Heart right ventricle (tissue), 16 donors: Measurements from ENCODE around the gene NT5DC3. TPM values are rescaled to one million over a fixed set of nuclear protein-coding genes. Genes with fewer than 3 reads are reported as not detected.

Source experiments
- ATAC-seq, 8 donors: fragments of 200-7000 bp; cut with Tn5 transposase; one replicate each; pipeline ENCODE4 v1.9.1; 2020; ENCODE audit warnings: mild to moderate bottlenecking in 8 of 8, moderate library complexity in 8 of 8, moderate number of reproducible peaks in 1 of 8
- DNase-seq, 2 donors: peaks; one replicate each; pipeline ENCODE4 v3.0.0-alpha.2; 2020
- H3K27ac ChIP-seq, 10 donors: fragments of 200-600 bp; sonication (generic) in 2 of 10; one replicate each; pipeline versions ENCODE4 v1.5.0 to v1.8.0; 2020 to 2022; ENCODE audit warnings: mild to moderate bottlenecking in 3 of 10
- H3K27me3 ChIP-seq, 7 donors: fragments of 200-600 bp; one replicate each; pipeline ENCODE4 v1.8.0; 2021 to 2022; ENCODE audit warnings: mild to moderate bottlenecking in 2 of 7
- H3K36me3 ChIP-seq, 9 donors: fragments of 200-600 bp; sonication (generic) in 1 of 9; one replicate each; pipeline versions ENCODE4 v1.5.0 to v1.8.0; 2020 to 2022; ENCODE audit warnings: mild to moderate bottlenecking in 2 of 9
- H3K4me1 ChIP-seq, 9 donors: fragments of 200-600 bp; sonication (generic) in 1 of 9; one replicate each; pipeline versions ENCODE4 v1.5.0 to v1.8.0; 2020 to 2022; ENCODE audit warnings: mild to moderate bottlenecking in 4 of 9
- H3K4me3 ChIP-seq, 10 donors: fragments of 200-600 bp; sonication (generic) in 2 of 10; one replicate each; pipeline versions ENCODE4 v1.5.0 to v1.8.0; 2020 to 2022; ENCODE audit warnings: mild to moderate bottlenecking in 7 of 10, moderate library complexity in 2 of 10
- H3K9me3 ChIP-seq, 11 donors: fragments of 200-600 bp in 10 of 11; sonication (generic) in 2 of 11; one replicate each; pipeline versions ENCODE4 v1.5.0 to v1.8.0; 2013 to 2022; ENCODE audit warnings: mild to moderate bottlenecking in 2 of 11, control low read depth in 1 of 11, moderate library complexity in 1 of 11
- WGBS, 2 donors: extraction: QIAGEN DNeasy Blood & Tissue Kit; methylation state at CpG; one replicate each; pipeline ENCODE4 v1.1.7; 2013; ENCODE audit warnings: inconsistent platforms in 1 of 2; 5-methylcytosine and 5-hydroxymethylcytosine counted together
- intact Hi-C, 10 donors: fragments of 100-400 bp; cut with DNase I; formaldehyde crosslinking; loops; one replicate each; pipeline versions ENCODE4 v1.11.1 to v1.14.2; 2022
- polyA plus RNA-seq, 2 donors: library from polyadenylated mRNA; stranded (reverse); fragments of 200-250 nt; gene quantifications; one replicate each; pipeline ENCODE4 v1.2.3, GENCODE V29; 2013
- total RNA-seq, 10 donors: library from RNA; stranded (reverse); fragmentation: NEBNext Ultra II Directional in 3 of 10; extraction: Animal tissue kit (Norgen Biotek cat#: 25700) in 3 of 10; gene quantifications; one replicate each; pipeline versions ENCODE4 v1.2.1 to v1.2.4, GENCODE V29; 2021 to 2023
- TF ChIP-seq, protein P1 (sequence below), 9 donors: fragments of 200-600 bp; sonication (generic) in 2 of 9; IDR thresholded peaks; one replicate each; pipeline versions ENCODE4 v1.5.0 to v1.8.0; 2021 to 2022; ENCODE audit warnings: antibody characterized with exemption in 9 of 9, mild to moderate bottlenecking in 5 of 9, moderate library complexity in 1 of 9
- donor health status: Arrhythmogenic right ventricular cardiomyopathy.
- donor health status: ischemic (EF 13 %, LVEDD 7.1; RV severe dilation, severe dysfunction).
- donor health status: healthy with polysubstance abuse.
- donor health status: DM: no; HTN: yes; CAD: no.
- donor health status: DM: no; HTN: no; CAD: no.
- donor health status: ischemic (EF 25% LVEDD 6.9; RV normal size, moderate dysfunction).
- donor health status: ischemic (EF 25% LVEDD 5.7; RV mildly dilated, moderate dysfunction).
- donor health status: healthy.
- donor health status: DM: yes; HTN: yes; CAD: no.
- donor health status: Ischemic cardiomyopathy.
- donor health status: ischemic (EF 35%, LVEDD 5.7; RV mildly dilated, moderate dysfunction).
- donor health status: nonischemic (EF 11% LVEDD 7.7; RV severe dilation, severe dysfunction).
- donor health status: DM: yes; HTN: yes; CAD: no.
- donor health status: PGD.
- donor health status: ischemic (EF 29% LVEDD 5.4; RV normal size, mild dysfunction).
- donor health status: nonischemic (EF 23%, LVEDD 6.1; RV moderate dilation, normal function).

Gene NT5DC3
- total and polyA plus RNA-seq, 12 donors = 1.0 to 4.9 (median 3.4) TPM

DNA sequence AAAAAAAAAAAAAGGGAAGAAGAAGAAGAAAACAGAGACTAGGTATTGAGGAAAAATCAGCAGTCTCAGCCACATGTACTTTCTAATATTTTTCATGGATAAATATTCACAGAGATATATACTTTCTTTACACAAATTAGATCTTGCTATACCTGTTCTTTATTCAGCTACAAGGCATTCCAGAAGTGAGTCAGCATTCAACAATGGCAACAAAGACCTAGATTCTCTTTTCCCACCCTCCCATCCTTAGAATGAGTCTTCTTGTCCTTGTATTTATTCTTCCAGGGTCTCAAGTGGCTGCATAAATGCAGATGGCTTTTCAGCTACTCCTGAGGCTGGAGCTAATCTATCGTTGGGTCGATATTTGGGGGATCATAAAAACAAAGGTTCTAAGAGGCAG, 93.0 kb downstream of the NT5DC3 start:
- WGBS, 2 donors = 89 to 98% methylated on average over 2 of the region's 2 CpGs
- DNase-seq (no peak), ATAC-seq (no peak)
- H3K36me3 ChIP-seq = no peaks in the 10 kb centered on the region
- H3K27ac ChIP-seq = no peak overlapping the region
- H3K9me3 ChIP-seq = no peaks in the 10 kb centered on the region
- H3K4me3 ChIP-seq = no peak overlapping the region
- intact Hi-C loops = loop anchor here in 1 of 10 donors (10.0 kb wide), 1 partner anchor 123 kb away; no protein-coding TSS in a partner anchor
- H3K4me1 ChIP-seq = peaks cover 0 to under 1% (median 0%) of the 10 kb centered on the region in 9 donors
- TF ChIP-seq, protein P1, sequence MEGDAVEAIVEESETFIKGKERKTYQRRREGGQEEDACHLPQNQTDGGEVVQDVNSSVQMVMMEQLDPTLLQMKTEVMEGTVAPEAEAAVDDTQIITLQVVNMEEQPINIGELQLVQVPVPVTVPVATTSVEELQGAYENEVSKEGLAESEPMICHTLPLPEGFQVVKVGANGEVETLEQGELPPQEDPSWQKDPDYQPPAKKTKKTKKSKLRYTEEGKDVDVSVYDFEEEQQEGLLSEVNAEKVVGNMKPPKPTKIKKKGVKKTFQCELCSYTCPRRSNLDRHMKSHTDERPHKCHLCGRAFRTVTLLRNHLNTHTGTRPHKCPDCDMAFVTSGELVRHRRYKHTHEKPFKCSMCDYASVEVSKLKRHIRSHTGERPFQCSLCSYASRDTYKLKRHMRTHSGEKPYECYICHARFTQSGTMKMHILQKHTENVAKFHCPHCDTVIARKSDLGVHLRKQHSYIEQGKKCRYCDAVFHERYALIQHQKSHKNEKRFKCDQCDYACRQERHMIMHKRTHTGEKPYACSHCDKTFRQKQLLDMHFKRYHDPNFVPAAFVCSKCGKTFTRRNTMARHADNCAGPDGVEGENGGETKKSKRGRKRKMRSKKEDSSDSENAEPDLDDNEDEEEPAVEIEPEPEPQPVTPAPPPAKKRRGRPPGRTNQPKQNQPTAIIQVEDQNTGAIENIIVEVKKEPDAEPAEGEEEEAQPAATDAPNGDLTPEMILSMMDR (IDR thresholded peaks at IDR 0.05) = no peak
- peaks cover 0 to 3% (median 0%) of the 10 kb centered on the region in 7 donors for H3K27me3 ChIP-seq

- peak in 1 of 8 donors; percentile 46 for ATAC-seq
- H3K36me3 ChIP-seq = no peaks in the 10 kb centered on the region
- DNase-seq = no peak
- peaks cover 0 to 11% (median 6%) of the 10 kb centered on the region in 9 donors for H3K4me1 ChIP-seq
- TF ChIP-seq, protein P1 (IDR thresholded peaks at IDR 0.05) = peak in 2 of 9 donors; percentile 9 to 26
- no peak overlapping the region for H3K27ac ChIP-seq
- WGBS, 2 donors = 75 to 82% methylated on average over 2 of the region's 2 CpGs
- no peak overlapping the region for H3K4me3 ChIP-seq
- H3K9me3 ChIP-seq = no peaks in the 10 kb centered on the region
- H3K27me3 ChIP-seq = peaks cover 0 to 3% (median 0%) of the 10 kb centered on the region in 7 donors
- intact Hi-C loops = loop anchor here in 1 of 10 donors (10.0 kb wide), 1 partner anchor 121 kb away; no protein-coding TSS in a partner anchor
Measured at GRCh38 chr12:103745962-103746361, 95.1 kb downstream of the NT5DC3 start.

DNA sequence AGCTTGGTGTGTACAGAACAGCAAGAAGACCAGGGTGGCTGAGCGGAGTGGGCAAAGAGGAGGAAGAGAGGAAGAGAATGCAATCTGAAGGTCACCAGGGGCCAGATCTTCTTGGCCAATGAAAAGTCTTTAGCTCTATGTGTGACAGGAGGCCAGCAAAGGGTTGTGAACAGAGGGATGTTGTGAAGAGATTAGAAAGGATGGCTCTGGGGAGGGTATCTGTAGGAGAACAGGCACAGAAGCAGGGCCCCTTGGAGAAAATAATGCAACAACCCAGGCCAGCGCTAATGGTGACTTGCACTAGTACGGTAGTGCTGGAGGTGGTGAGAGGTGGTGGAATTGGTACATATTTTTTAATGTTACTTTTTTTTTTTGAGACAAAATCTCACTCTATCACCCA, 97.2 kb downstream of the NT5DC3 start:
- Histone ChIP-seq H3K36me3 (no peaks in the 10 kb centered on the region), H3K4me3 (no peak overlapping the region), H3K9me3 (no peaks in the 10 kb centered on the region), H3K27ac (no peak overlapping the region), H3K27me3 (no peaks in the 10 kb centered on the region), H3K4me1 (peaks cover 0 to 11% (median 6%) of the 10 kb centered on the region in 9 donors)
- TF ChIP-seq, protein P1 (IDR thresholded peaks at IDR 0.05) = no peak
- no peak for DNase-seq
- intact Hi-C loops = loop anchor here in 1 of 10 donors (10.0 kb wide), 1 partner anchor 119 kb away; no protein-coding TSS in a partner anchor
- 94 to 99% methylated on average over 3 of the region's 3 CpGs for WGBS, 2 donors
- no peak for ATAC-seq

DNA sequence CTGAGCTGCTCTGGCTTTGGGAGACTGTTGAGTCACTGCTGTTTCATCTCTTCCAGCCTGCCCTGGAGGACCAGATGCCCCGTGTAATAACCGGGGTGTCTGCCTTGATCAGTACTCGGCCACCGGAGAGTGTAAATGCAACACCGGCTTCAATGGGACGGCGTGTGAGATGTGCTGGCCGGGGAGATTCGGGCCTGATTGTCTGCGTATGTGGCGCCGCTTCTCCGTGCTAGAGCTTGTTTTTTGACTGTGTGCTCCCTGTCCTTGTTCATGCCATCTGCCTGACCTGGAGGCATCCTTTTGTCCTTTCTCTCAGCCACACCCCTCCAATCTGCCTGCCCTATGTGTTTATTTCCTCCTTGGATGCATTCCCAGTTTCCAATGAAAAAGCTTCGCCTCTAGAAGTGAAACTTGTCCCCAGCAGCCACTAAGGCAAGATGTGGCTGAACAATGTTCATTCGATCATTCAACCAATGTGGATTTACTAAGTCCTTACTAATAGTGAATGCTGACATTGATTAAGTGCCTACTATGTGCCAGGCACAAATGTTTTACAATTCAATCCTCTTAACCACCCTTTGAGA, 98.6 kb downstream of the NT5DC3 start:
- H3K27me3 ChIP-seq = no peaks in the 10 kb centered on the region
- 54 to 68% methylated on average over 15 of the region's 15 CpGs for WGBS, 2 donors
- peak overlapping the region in 1 of 10 donors; percentile 45 for H3K27ac ChIP-seq
- H3K4me1 ChIP-seq = peaks cover 0 to 11% (median 6%) of the 10 kb centered on the region in 9 donors
- no peaks in the 10 kb centered on the region for H3K36me3 ChIP-seq
- DNase-seq (peak in 1 of 2 donors; percentile 20), ATAC-seq (peak; percentile 46 to 86 (median 65))
- no peaks in the 10 kb centered on the region for H3K9me3 ChIP-seq
- H3K4me3 ChIP-seq = no peak overlapping the region
- TF ChIP-seq, protein P1 (IDR thresholded peaks at IDR 0.05) = no peak
- intact Hi-C loops = loop anchor here in 1 of 10 donors (10.0 kb wide), 1 partner anchor 118 kb away; no protein-coding TSS in a partner anchor
